T-helper 2 cell treated with Interferon-gamma antibody and Interleukin-4, amounts not matched to agents 100 ng/mL and 5 ng/mL, for 36 hours (primary cell): ENCODE results near the gene ACAP3. TPM values are rescaled to one million over a fixed set of nuclear protein-coding genes. Genes with fewer than 3 reads are reported as not detected.
"Not testable (repeated sequence)": the region's sequence is repeated elsewhere in the genome, so short reads cannot be mapped to it uniquely, and the experiment has no call there.

ENCODE experiments used
- intact Hi-C: fragments of 100-400 bp; cut with micrococcal nuclease; formaldehyde crosslinking; loops from one replicate; pipeline ENCODE4 v1.15.1; 2023
- total RNA-seq: library from RNA; stranded (reverse); gene quantifications from 2 replicates; pipeline ENCODE4 v1.2.3, GENCODE V29; 2022

The ACAP3 gene
- total RNA-seq, 1 donor from 2014 or later: 66.6 TPM

DNA sequence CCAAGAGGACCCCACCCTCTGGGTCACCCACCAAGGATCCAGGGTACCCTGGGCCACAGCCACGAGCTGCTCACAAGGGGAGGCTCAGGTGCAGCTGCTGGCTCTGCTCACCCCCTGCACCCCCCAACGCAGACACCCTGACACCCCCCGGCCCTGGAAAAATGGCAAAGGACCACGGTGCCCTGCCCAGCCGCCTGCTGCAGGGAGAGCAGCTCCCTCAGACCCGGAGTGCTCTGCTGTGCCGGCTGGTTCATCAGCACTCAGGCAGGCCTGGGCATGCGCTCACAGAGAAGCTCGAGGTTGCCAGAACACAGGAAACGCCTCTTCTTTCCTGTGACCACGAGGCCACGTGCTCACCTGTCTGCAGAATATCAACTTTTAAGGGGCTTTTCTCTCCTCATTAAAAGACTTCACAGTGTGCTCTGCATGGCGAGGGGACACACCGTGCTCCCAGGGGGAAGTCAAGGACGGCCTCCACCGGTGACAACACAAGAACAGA lies 56.9 kb downstream of the ACAP3 start:
- intact Hi-C loops: loop anchor here (2.0 to 5.0 kb wide), 2 partner anchors 18 to 129 kb away; partner anchors contain the start of genes B3GALT6 and SDF4

DNA sequence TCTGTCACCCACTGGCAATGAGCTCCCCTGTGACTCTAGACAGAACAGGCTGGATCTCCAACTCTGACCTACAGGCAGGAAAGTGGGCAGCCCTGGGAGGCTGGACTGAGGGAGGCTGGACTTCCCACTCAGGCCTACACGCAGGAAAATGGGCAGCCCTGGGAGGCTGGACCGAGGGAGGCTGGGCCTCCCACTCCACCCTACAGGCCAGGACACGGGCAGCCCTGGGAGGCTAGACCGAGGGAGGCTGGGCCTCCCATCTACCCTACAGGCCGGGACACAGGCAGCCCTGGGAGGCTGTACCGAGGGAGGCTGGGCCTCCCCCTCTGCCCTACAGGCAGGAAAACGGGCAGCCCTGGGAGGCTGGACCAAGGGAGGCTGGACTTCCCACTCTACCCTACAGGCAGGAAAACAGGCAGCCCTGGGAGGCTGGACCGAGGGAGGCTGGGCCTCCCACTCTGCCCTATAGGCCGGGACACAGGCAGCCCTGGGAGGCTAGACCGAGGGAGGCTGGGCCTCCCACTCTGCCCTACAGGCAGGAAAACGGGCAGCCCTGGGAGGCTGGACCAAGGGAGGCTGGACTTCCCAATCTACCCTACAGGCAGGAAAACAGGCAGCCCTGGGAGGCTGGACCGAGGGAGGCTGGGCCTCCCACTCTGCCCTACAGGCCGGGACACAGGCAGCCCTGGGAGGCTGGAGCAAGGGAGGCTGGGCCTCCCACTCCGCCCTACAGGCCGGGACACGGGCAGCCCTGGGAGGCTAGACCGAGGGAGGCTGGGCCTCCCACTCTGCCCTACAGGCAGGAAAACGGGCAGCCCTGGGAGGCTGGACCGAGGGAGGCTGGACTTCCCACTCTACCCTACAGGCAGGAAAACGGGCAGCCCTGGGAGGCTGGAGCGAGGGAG lies 59.5 kb downstream of the ACAP3 start:
- intact Hi-C loops: not testable (repeated sequence)

DNA sequence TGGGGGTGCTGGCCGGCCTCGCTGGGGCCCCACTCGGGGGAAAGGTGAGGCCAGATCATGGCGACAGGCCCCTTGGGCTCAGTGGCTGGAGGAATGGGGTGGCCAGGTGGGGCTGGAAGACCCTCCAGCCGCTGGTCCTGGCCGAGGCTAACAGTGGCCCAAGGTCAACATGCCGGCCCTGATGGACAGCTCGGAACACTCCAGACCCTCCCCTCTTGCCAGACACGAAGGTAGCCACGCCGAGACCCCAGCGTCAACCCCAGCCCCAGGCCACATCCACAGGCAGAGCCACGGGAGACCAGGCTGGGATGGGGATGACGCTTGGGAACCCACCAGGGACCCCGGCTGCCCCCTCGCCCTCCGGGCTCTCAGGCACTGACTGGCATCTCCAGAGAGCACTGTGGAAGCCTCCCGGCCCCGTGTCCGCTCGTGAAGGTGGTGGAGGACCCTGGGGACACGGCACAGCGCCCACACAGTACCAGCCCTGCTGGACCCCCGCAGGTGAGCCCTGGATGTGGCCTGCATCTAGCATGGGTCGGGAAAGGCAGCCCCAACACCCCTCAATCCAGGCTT lies 60.3 kb downstream of the ACAP3 start:
- intact Hi-C loops: no loop called here

DNA sequence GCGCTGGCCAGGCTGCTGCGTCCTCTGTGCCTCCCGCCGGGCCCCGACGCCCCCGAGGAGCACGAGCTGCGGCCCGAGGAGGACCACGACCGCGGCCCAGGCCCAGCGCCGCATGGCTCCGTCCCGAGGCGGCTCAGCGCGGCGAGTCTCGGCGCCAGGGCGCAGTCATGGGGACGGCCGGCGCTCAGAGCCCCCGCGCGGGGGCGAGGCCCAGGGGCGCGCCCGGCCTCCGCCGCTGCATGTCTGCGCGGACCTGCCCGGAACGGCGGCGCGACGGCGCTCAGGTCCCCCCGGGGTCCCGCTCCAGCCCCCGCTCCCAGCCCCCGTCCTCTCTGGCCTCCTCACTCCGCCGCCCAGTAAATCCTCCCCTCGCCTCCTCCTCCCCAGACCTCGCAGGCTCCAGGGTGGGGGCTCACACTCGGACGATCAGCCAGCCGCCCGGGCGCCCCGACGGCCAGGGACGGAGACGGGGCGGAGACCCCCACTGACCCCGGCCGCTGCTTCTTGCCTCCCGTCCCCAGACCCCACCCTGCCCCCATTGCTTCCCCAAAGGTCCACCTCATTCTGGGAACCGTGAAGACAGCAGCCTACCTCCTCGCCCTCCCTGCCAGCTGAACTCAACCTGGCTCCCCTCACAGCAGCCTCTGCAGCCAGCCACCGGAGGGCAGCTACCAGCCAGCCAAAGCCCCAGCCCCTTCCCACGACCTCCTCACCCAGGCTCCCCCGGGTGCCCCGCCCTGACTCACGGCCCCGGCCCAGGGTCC lies 61.0 kb downstream of the ACAP3 start, which contains the start of gene C1QTNF12:
TSS of gene C1QTNF12 (minus strand) at position 146 of the 764 bp plus-strand sequence. CDS start at position 114, 32 bp downstream.
- intact Hi-C loops: no loop called here

DNA sequence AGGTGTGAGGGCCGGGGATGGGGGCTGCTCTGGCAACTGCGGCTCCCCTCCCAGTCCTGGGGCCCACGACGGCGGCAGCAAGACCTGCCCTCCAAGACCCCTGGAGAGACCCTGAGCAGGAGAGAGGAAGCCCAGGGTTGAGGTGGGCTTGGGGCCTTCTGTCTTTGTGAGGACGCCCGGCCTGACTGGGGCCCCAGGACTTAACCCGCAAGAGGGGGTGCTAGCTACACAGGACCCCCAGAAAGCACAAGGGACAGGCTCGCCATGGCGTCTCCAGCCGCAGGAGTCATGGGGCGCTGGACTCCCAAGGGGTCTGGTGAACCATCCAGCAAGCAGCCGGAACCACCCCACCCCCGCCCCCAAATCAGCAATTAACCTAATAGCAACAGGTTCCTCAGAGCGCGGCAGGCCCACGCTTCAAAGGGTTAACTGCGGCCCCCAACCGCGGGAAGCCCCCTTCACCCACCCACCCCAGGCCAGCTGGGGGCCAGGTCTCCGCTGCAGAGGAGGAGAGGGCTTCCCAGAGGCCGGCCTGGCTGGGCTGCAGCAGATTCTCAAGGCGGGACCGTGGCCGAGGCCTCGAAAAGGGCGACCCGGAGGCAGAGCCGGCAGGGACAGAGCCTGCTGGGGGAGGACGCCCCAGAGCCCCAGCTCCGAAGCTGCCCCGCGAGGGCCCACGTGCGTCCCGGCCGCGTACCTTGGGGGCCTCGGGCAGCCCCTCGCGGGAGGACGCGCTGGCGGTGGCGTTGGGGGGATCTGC lies 61.7 kb downstream of the ACAP3 start:
- intact Hi-C loops: no loop called here

DNA sequence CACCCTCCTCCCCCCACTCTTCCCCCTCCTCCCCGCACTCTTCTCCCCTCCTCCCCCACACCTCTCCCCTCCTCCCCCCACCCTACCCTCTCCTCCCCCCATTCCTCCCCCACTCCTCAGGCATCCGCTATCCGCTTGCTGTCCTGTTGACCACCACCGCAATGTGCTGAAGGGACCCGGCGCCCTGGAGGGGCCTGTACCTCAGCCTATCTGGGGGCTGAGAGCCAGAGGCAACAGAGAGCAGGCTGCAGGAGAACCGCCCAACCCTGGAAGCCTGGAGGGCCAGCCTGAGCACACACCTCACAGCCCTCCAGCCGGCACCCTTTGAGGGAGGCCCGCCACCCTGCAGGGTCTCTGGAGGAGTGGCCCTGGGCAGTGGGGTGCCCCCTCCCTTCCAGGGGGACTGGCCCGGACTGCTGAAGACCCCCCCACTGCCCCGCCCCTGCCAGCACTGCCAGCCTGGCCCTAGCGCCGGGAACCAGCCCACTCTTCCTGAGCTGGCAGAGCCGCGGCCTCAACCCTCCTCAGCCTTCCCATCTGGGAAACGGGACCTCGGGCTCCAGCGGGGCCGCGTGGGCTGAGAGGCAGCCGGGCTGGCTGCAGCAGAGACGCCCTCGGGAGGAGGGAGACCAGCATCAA lies 62.4 kb downstream of the ACAP3 start:
- intact Hi-C loops: no loop called here

DNA sequence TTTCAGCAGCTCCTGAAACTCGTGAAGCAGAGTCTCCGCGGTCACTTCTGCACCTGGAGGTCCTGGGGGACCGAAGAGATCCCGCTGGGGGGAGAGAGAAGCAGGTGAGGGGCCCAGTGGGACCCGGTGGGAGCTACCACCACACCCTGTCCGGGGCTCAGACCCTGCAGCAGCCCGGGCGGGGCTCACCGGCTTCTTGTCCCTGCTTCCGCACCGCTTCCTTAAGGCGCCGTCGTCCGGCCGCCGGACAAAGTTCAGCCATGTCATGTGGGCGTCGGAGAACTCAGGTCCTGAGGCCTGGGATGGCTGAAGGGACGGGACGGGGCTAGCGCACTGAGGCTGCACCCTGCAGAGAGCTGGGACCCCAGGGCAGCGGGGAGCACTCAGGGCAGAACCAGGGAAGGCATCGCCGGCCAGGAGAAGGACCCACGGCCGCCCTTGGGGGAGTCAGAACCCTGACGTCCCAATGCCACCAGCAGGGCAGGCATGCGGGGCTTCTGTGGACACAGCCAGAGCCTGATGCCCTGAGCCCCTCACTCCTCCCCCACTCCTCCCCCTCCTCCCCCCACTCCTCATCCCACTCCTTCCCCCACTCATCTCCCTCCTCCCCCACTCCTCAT lies 63.4 kb downstream of the ACAP3 start:
- intact Hi-C loops: no loop called here

DNA sequence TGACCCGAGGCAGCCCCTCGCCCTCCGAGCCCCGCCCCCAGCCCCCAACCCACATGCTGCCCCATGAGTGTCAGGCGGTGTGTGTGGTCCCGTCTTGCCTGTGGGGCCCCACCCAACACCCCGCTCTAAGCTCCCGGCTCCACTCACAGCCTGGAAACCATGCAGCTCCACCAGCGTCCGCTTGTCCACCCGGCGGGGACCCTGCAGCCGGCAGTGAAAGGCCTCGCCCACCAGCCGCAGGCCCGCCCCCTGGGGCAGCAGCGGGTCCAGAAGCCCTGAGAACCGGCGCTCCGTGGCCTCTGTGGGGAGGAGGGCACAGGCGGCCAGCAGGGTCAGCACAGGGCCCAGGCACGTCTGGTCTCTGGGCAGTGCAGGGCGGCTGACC lies 63.9 kb downstream of the ACAP3 start:
- intact Hi-C loops: no loop called here

DNA sequence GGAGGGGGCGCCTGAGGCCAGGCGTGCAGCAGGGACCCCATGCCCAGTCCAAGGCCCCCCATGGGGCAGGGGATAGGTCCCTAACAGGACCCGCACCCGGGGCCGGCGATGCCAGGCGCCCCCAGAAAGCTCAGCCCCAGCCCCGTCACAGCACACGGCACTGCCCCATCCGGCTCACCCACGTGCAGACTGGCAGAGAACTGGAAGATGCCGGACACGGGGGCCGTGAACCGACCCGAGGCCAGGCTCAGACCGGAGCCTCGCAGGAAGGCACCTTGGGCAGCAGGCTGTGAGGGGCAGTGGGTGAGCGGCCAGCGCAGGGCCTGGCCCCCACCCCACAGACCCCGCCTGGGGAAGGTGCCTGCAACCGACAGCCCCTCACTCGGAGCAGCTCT lies 64.5 kb downstream of the ACAP3 start:
- intact Hi-C loops: no loop called here

DNA sequence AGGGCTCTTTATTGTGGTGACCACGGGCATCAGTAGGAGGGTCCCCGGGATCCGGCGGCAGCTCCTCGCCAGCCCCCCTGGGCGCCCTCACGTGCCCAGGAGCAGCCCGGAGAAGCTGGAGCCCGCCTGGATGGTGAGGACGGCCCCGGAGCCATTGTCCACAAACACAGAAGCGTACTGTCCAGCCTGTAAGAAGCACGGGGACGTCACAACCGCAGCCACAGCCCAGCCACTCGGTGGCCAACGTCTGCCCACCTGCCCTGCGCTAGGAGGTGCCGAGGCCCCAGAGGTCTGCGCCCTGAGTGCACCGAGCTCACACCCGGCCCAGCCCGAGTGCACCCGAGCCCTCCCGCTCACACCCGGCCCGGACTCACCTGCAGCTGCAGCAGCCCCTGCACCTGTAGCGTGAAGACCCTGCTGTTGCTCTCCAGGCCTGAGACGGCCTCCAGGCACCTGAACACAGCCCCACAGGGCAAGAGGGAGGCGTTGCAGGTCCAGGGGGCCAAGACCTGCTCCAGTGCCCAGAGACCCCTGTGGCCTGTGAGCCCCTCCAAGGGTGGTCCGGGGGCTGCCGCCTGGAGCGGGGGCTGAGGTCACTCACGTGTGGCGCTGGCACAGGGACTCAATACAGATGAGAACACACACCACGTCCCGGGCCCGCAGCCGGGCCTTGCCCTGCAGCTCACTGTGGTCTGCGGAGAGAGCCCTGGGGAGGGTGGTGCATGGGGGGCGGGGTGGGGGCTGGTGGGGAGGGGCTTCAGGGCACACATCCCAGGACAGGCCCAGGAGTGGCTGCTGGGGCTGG lies 65.1 kb downstream of the ACAP3 start:
- intact Hi-C loops: no loop called here

Other genes starting within 250 kb of the ACAP3 start
- not detected in 2 replicates for gene RNF223, start 233.6 kb downstream of the ACAP3 start, total RNA-seq
- gene C1orf159, start 191.8 kb downstream of the ACAP3 start, total RNA-seq: 16.3 and 16.8 TPM in 2 replicates
- 0.30 and 0.89 TPM in 2 replicates for gene TTLL10, start 134.1 kb downstream of the ACAP3 start, total RNA-seq
- gene TNFRSF18, start 101.3 kb downstream of the ACAP3 start, total RNA-seq: 26.8 and 29.8 TPM in 2 replicates
- gene TNFRSF4, start 93.8 kb downstream of the ACAP3 start, total RNA-seq: 46.0 and 47.8 TPM in 2 replicates
- gene SDF4, start 75.9 kb downstream of the ACAP3 start, total RNA-seq: 111 and 112 TPM in 2 replicates
- gene B3GALT6, start 75.7 kb downstream of the ACAP3 start, total RNA-seq: 27.1 and 27.5 TPM in 2 replicates
- 2.9 and 3.2 TPM in 2 replicates for gene C1QTNF12, start 61.2 kb downstream of the ACAP3 start, total RNA-seq
- gene UBE2J2, start 34.1 kb downstream of the ACAP3 start, total RNA-seq: 76.0 and 80.4 TPM in 2 replicates
- gene SCNN1D, start 27.5 kb downstream of the ACAP3 start, total RNA-seq: 3.6 and 4.6 TPM in 2 replicates
- 22.3 and 23.1 TPM in 2 replicates for gene PUSL1, start 667 bp upstream of the ACAP3 start, total RNA-seq
- gene INTS11, start 16.7 kb upstream of the ACAP3 start, total RNA-seq: 115 and 116 TPM in 2 replicates
- gene CPTP, start 16.9 kb upstream of the ACAP3 start, total RNA-seq: 20.0 and 20.7 TPM in 2 replicates
- 1.0 and 1.2 TPM in 2 replicates for gene TAS1R3, start 23.4 kb upstream of the ACAP3 start, total RNA-seq
- gene DVL1, start 41.5 kb upstream of the ACAP3 start, total RNA-seq: 31.5 and 35.4 TPM in 2 replicates
- gene MXRA8, start 50.6 kb upstream of the ACAP3 start, total RNA-seq: 0.11 TPM in 2 replicates
- gene AURKAIP1, start 67.3 kb upstream of the ACAP3 start, total RNA-seq: 110 and 112 TPM in 2 replicates
- 111 TPM in 2 replicates for gene CCNL2, start 91.4 kb upstream of the ACAP3 start, total RNA-seq
- gene MRPL20, start 99.4 kb upstream of the ACAP3 start, total RNA-seq: 123 and 133 TPM in 2 replicates
- not detected in 2 replicates for gene ANKRD65, start 113.3 kb upstream of the ACAP3 start, total RNA-seq
- gene VWA1, start 127.8 kb upstream of the ACAP3 start, total RNA-seq: 0.27 and 0.68 TPM in 2 replicates
- 0.16 and 0.93 TPM in 2 replicates for gene ATAD3C, start 141.8 kb upstream of the ACAP3 start, total RNA-seq
- 49.2 and 51.4 TPM in 2 replicates for gene ATAD3B, start 163.8 kb upstream of the ACAP3 start, total RNA-seq
- gene ATAD3A, start 204.2 kb upstream of the ACAP3 start, total RNA-seq: 51.9 and 52.4 TPM in 2 replicates
- gene TMEM240, start 232.7 kb upstream of the ACAP3 start, total RNA-seq: 1.0 and 1.1 TPM in 2 replicates